Stimulated activated CD8-positive, alpha-beta memory T cell treated with anti-CD3 and anti-CD28 coated beads, Interleukin-12 subunit alpha, Interleukin-12 subunit beta, amount 100 ng/mL, for 24 hours (primary cell): ENCODE data around the gene FAM186B.

Experiments
- DNase-seq: peaks from one replicate; pipeline ENCODE4 v3.0.0-alpha.2; 2020; ENCODE audit errors: extremely low read depth

Gene FAM186B

DNA sequence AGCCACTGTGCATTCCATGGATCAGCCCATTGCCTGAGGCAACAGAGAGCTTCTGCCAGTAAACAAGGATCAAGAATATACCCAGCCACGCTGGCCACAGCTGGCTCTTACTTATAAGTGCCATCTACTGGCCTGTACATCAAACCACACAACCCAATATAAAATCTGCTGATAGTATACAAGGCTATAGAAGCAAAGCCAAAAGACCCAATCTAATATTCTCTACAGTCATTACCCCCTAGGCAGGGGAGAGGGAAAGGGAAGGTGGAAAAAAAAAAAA lies 4.4 kb upstream of the FAM186B start:
- no peak for DNase-seq

DNA sequence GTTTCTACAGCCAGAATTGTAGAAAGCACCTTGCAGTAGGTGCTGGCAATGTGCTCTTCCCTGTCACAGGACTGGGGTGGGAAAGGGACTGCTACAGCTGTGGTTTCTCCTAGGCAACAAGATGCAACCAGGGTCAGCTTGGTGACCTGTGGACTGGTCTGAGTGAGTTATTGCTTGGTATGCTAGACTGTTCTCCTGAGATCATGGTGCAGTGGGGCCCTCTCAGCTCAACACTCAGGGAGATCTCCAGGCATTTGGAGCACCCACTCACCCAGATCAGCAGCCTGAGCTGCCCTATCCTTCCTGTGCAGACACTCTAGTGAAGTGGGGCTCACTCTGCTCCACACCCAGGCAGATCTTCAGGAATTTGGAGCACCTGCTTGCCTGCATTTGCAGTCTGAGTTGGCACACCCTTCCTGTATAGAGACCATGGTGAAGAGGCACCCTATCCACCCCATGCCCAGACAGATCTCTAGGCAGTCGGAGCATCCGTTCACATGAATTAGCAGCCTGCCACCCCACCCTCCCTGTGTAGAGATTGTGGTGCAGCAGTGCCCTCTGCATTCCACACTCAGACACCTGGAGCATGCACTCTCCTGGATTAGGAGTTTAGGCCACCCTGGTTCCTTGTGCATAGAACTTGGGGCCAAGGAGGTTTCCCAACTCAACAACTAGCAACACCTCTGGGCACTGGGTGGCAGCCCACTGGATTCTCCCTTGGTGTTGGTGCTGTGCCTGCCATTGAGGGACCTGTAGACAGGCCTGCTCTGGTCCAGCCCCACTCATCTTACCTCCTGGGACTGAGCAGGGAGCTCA lies 3.8 kb upstream of the FAM186B start:
- no peak for DNase-seq

DNA sequence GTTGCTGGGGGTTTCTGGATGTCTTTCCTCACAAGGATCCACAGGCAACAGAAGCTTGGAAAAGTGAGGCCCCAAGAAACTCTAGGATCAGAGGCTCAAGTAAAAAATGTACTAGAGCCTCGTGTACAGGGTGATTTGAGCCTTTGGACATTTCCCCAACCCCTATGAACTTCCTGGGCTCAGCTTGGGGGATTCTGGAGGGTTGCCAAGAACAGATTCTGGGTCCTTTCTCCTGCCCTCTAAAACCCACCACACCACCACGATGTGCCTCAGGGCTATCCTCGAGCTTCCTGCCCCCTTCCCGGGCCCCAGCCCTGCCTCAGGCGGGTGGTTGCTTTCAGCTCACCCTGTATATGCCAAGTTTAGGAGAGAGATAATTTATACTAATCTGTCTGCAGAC lies 583 bp downstream of the FAM186B start:
- DNase-seq = no peak

DNA sequence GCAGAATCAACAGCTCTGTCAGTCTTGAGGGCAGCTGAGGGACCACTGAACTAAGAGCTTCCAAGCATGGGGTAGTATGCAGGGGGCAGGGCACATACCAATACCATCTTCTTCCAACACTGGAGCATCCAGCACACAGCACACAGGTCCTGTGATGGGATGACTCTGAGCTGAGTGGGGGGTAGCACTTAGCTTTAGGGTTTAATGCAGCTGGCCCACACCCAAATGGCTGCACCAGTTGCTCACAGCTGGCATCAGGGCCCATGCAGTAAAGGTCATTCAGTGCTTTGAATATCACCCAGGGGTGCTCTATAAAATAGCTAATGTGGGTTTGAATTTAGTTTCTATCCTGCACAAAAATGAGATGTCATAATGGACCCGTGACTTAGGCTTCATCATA lies 1.7 kb downstream of the FAM186B start:
- no peak for DNase-seq

DNA sequence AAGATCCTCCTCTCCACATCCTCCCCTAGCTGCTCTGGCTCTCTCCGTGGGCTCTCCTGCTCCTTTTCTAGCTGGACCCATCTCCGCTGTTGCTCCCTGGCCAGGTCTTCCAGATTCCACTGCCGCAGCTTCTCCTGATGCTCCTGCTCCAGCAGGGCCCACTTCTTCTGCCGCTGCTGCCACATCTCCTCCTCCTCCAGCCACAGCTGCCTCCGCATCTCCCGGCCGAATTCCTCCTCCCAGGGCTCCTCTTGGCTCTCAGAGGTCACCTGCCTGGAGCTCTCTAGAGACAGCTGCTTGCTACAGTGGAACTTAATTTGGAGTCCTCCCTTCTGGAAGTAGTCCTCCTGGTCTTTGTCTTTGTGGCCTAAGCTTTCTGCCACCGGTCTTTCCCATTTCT lies 5.5 kb downstream of the FAM186B start:
- DNase-seq = no peak

DNA sequence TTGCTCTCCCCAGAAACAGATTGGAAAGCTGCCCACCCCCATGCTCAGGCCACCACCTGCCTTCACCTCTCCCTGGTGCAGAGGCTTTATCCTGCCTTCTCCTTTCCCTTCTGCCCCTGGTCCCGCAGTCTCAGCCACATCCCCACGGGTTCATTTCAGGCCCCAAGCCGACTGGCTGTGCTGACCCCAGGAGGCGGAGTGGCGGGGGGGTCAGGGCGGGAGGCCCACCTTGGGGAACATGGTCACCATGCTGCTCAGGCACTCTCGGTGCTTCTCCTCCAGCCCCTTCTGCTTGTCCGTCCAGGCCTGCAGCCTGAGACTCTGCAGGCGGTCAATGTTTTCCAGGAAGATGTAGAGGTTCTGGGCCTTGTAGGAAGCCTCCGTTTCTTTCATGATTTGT lies 6.9 kb downstream of the FAM186B start:
- DNase-seq = no peak

DNA sequence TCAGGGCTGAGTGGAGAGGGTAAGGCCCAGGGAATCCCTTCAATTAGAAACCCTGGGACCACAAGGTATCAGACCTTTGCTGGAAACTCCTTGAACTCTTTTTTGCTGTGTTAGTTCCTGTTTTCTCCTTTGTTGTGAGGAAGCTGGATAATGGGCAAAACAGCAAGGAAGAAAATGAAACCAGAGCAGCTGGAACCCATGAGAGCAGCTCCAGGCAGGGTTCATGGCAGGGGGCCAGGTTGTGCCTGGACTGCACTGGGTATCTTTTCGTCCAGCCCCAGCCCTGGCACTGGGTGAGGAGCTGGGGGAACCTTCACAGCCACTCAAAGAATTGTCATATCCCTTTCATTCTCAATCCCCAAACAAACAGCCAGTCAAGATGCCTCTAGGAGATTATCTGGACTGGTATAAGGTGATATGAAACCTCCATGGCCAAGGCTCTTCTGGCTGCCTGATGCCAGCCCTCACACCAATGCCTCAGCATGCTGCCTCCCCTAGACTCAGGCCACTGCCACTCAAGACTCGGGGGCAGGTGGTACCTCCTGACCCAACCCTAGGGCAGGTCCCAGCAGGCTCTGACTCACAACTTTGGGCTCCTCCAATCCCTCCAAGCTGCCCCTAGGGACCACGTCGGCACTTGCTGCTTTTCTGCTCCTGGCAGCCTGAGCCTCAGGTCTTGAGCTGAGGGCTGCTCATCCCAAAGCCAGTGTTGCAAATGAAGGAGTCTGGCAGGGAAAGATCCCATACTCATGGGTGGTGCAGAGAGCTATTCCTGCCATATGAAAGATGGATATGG lies 16.5 kb downstream of the FAM186B start:
- no peak for DNase-seq

DNA sequence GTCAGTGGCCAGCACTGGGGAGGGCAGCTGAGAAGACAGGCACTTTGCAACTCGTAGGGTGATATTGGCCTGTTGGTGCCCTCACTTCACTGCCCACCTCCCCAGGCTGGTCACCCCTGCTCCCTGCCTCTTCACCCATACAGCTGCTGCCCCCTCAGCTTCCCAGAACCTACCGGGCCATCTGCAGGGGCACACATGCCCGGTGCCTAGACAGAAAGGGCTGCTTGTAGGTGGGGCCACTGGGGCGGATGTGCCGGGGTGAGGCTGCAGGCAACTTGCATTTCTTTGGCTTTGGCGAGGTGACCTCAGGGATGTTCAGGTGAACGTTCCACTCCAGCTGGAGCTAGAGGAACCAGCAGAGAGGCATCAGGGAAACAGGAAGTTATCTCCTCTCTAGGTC lies 17.2 kb downstream of the FAM186B start:
- no peak for DNase-seq

DNA sequence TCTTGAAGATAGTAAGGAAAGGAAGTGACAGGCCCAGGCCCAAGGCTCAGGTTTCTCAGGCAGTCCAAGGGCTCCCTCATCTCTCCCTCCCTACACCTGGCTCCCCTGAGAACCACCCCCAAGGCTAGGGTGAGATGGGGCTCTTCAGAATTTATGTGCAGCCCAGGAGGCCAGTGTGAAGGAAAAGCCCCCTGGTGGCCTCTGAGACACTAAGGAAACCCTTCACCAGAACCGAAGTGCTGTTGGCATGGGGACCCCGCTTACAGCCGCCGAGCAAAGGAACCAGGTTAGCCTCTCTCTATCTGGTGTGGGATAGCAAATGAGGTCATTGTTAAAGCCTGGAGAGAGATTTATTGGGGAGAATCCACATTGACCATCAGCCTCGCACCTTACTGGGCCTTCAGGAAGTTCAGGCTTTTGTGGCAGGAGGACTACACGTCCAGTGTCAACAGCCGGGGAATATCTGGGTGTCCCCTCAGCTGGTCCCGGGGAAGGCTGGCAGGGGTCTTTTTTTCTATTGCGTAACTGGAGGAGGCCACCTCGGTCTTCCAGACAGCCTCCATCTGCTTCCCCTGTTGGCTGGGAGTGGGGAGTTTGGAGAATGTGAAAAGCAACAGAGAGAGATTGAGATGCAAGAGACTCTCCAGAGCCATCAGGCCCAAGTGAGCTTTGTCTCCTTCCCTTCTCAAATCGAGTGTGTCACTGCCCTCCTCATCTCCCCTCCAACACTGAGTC lies 18.1 kb downstream of the FAM186B start:
- DNase-seq = no peak

DNA sequence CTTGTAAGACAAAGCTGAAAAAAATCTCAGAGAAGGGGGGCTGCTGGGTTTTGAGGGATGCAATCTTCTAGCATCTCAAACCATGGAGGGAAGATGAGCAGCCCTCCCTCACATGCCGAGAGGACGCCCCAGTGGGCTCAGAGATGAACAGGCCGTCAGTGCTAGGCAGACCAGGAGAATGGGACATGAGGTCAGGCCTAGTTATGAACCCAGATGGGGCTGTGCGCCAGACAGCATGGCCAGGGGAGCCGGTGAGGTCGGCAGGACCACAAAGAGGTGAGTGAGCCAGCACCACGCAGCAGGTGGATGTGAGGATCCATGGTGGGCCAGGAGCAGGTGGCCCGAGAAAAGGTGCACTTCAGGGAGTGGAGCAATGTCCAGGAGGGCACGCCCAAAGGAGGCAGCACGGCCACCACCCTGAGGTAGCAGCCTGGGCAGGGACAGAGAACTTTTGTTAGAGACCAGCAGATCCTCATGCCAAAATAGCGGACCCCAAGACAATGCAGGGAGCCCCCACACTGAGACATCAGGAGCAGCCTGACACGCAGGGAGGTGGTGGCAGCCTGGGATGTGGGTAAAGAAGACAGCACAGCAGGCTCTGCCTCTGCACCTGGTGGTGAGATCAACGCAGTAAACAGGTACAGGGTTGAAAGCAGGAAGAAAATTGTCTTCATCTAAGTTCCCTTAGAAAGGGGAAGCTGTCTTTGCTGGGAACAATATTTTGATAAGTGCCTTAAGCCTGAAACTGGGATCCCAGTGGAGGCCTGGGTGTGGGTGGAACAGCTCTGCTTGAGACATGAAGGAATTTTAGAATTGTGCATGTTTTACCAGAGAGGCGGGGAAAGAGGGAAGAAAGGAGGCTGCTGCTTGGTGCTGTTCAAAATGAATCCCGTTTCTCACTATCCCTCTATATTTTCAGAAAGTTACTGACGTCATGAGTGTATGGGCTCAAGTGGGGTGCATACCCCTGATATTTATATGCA lies 19.7 kb downstream of the FAM186B start:
- no peak for DNase-seq

DNA sequence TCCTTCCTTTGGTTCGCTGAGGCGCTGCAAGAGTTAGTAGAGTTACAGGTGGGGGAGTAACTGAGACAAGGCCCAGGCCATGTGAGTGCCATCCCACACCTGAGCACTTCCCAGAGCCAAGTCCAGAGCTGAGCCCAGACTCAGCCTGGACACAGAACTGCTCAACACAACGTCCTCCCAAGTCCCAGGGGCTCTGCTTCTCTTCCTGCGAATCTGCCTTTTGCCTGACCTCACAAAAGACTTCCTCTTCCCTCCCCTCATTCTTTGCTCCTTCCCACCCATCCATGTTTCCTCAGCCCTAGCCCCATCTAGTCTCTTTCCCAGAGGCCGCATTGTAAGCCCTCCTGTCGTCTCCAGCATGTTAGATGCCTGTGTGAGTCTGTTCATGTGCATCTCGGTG lies 20.8 kb downstream of the FAM186B start:
- no peak for DNase-seq

DNA sequence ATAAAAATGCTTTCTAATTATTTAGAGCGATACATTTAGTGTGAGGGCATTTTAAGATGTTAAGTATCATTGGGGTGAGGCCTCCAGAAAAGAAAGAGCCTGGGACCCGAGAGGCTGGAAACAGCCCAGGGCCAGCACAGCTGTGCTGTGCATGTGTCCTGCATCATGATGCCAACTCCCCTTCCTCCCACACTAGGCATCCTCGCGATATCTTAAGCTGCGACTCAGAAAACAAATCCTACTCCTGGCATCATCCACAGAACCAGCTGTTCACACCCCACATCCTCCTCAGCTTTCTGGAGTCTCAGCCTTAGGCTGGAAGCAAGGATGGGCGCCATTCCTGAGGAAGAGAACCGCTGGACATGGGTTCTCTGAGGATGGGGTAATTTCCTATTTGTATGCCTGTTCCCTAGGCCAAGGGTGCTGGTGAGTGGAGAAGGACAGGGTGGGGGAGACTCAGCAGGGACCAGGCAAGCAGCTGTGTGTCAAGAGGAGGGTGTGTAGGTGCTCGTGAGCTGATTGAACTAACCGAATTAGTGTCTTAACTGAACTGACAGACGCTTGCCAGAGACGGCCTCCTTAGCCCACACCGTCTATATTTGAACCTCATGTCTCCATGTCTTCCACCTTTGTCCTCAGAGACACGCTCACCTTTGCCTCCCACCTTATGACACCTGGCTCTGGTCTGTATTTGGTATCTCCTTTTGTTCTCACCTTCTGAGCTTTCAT lies 21.9 kb downstream of the FAM186B start:
- DNase-seq = no peak

DNA sequence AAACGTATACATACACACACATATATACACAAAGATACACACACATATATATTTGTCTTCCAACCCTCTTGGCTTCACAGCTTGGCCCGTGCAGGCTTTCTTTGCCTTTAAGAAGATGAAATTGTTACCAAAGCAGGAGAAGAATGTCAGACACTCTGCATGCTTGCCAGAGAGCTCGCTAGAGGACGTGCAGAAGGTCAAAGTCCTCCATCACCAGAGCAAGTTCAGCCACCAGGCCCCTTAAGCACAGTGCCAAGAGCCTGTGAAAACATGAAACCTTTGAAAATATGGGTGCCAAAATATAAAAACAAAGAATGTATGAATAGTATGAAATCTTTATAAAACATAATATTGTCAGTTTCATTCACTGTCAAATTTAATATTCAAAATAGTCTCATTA lies 22.6 kb downstream of the FAM186B start:
- DNase-seq = no peak

DNA sequence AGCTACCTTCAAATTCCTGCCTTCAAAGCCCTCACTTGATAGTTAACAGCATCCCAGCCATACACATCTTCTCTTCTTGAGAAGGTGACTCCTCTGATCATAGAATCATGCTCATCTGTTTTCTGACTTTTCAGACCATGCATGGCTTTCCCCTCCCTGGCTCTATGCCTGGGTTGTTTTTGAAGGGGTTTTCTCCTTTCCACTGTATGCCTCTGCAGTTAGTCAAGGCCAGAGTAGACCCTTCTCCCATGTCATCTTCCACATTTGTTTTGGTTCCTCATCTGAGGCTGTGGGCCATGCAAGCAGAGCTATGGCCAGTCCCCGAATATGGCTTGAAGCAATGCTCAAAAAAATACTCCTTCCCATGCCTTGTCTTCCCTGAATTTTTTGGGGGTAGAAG lies 23.2 kb downstream of the FAM186B start:
- no peak for DNase-seq

DNA sequence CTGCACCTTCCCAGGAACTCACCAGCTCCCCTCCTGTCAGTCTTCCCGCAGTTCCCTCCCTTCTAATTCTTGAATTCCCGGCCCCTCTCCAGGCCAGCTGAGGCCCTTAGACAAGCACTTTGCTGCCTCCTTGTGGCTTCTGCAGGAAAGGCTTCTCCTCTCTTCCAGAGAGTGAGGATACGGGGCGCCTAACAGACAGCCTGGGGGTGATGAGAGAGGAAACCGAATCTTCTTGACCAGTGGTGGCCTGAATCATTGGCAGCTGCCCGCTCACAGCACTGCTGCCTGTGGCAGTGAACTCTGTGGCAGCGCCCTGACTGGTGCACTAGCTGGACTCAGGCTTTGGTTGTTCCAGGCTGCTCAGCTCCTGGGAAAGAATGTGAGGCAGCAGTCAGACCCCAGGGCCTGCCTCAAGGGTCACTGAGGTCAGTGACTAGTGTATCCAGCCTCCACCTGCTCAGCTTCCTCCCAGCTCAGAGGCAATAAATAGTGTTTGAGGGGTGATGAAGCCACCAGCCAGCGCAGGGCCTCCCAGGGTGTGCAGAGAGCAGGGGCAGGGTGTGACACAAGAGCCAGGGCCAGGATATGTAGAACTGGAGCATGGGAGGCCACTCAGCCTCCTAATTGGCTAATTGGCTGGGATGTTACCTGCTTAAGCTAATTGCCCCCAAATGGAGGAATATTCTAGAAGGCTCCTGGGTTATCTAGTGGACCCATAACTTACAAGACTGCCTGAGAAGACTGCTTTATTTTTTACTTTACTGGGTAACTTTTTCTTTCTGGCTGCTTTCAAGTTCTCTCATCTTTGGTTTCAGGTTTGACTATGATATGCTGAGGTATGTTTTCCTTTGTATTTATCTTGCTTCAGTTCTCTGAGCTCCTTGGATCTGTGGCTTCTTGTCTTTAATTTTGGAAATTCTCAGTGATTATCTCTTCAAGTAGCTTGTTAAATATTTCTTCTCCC lies 24.6 kb downstream of the FAM186B start:
- DNase-seq = no peak

DNA sequence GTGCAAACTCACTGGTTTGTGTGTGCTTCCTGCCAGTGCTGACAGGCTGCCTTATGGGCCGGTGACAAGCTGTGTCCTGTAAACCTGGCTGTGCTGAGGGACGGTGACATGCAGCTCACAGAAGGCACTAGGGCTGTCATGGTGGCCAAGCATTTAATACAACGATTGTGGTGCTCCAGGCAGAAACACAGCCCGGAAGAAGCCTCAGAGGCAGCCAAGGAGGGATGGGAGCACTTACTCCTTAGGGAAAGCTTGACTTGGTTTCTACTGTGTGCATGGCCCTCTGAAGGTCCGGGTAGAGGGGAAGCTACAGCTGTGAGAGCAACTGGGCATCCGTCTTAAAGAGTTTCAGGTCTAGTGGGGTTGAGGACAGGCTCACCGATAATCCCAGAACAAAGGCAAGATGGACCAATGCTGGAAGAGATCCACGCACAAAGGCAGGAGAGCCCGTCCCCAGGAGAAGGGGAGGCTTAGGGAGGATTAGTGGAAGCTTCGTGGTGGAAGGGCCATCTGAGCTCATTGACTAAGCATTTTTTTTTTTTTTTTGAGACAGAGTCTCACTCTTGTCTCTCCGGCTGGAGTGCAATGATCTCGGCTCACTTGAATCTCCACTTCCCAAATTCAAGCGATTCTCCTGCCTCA lies 26.8 kb downstream of the FAM186B start:
- DNase-seq = no peak

DNA sequence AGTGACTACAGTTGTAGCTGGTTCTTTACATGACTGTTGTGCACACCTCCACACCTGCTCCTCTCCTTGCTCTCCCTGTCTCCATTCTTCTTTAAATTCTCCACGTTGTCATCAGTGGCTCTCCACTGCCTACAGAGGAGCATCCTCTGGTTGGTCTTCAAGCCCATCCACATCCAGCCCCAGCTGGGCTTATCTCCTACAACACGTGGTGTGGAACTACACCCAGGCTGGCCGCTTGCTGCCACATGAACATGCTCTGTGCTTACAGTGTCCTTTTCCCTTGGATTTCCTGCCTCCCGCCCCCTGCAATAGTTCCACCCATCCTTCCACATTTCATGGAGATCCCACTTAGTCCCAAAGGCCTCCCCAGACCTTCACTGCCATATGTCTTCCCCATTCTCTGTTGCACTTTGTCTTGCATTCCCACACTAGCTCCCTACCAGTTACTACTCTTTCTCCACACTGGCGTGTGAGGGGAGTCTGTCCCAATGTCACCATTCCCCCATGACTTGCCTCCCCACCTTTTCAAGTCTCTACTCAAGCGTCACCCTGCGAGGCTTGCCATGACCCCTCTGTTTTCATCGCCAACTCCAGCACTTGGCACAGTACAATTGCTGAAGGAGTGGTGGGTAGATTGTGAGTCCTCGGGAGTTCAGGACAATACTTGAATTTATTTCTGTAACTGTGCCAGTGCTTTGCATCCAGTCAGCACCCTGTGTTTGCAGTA lies 27.7 kb downstream of the FAM186B start:
- no peak for DNase-seq

DNA sequence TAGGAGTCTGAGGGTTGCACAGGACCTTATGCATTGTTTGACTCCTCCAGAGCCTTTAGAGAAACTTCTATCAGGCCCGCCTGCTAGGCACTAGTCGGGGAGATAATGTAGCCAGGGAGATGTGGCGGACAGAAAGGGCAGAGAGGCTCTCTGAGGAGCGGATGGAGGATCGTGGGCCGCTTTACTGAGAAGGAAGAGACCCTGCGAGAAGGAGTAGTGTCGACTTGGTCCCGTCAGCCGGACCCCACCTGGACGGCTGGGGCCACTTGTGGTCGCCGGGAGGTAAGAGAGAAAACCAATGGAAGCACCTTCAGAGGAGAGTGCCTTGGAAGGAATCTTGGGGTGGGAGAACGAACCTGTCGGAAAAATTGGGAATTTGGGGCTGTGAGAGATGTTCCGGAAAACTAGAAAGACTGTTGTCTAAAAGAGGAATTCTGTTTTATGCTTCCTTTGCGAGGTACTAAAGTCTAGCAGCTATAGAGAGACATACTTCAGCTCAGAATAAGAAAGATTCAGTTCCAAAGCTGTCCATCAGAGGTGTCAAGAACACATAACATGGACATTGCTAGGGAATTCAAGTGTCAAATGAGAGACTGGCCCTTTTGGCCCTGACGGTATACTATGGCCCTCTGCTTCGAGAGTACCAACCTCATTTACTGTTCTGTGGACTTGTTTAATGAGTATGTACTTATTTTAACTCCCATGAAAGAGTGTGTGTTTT lies 36.8 kb downstream of the FAM186B start:
- no peak for DNase-seq
